ENCODE results near the gene AFTPH. TPM values are rescaled to one million over a fixed set of nuclear protein-coding genes. Genes with fewer than 3 reads are reported as not detected.
A peak's percentile ranks its signal among the peaks of the same experiment; 100 is the strongest.

AFTPH gene
- total RNA-seq, 1 donor from 2014 or later: 22.2 TPM

DNA sequence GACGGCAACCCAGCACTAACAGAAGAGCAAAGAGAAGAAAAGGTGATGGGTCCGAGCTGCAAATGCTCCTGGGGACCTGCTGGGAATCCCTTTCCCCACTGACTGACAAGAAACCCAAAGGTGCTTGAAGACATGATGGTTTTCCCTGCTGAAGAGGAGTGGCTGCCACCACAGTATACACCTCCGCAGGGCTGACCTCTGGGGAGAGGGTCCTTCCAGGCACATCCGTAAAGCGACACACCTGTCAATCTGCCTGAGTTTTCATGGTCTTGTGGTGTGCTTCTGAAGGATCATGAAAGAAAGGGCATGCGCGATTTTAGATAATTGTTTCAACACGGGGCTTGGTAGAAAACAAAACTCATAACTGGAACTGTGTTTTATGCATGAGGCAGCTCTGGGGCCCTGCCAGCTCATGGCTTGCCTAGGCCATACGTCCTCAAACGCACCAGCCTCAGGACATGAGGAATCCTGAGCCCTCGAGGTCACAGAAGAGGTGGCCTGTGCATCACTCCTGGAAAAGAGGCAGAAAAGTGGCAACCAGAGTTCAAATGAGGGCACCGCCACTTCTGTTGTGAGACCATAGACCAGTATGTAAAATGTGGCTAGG lies 77.8 kb downstream of the AFTPH start:
- Mint-ChIP-seq H3K36me3 (peaks cover 8% of the 10 kb centered on the region), H3K9me3 (peaks cover 16% of the 10 kb centered on the region), H3K4me3 (no peak overlapping the region), H3K27me3 (ENCODE audit: low read depth) (no peaks in the 10 kb centered on the region), H3K27ac (peak overlapping the region; percentile 91), H3K4me1 (peaks cover 63% of the 10 kb centered on the region)
- no peak for DNase-seq (ENCODE audit: low spot score in 2 of 2, unreplicated experiment in 2 of 2)
- TF ChIP-seq, protein P1, sequence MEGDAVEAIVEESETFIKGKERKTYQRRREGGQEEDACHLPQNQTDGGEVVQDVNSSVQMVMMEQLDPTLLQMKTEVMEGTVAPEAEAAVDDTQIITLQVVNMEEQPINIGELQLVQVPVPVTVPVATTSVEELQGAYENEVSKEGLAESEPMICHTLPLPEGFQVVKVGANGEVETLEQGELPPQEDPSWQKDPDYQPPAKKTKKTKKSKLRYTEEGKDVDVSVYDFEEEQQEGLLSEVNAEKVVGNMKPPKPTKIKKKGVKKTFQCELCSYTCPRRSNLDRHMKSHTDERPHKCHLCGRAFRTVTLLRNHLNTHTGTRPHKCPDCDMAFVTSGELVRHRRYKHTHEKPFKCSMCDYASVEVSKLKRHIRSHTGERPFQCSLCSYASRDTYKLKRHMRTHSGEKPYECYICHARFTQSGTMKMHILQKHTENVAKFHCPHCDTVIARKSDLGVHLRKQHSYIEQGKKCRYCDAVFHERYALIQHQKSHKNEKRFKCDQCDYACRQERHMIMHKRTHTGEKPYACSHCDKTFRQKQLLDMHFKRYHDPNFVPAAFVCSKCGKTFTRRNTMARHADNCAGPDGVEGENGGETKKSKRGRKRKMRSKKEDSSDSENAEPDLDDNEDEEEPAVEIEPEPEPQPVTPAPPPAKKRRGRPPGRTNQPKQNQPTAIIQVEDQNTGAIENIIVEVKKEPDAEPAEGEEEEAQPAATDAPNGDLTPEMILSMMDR (IDR thresholded peaks at IDR 0.05; ENCODE audit: unreplicated experiment): no peak

DNA sequence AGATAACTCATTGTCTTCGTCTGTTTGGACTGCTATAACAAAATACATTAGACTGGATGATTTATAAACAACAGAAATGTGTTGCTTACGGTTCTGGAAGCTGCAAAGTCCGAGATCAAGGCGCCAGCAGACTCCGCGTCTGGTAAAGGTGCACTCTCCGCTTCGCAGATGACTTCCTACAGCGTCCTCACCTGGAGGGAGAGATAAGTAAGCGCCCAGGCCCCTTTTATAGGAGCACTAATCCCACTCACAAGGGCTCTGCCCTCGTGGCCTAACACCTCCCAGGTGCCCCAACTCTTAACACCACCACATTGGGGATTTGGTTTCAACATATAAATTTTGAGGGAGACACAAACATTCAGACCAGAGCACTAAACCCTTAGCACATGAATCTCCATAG lies 78.3 kb downstream of the AFTPH start:
- H3K36me3 Mint-ChIP-seq: peaks cover 8% of the 10 kb centered on the region
- DNase-seq (ENCODE audit: low spot score in 2 of 2, unreplicated experiment in 2 of 2): no peak

DNA sequence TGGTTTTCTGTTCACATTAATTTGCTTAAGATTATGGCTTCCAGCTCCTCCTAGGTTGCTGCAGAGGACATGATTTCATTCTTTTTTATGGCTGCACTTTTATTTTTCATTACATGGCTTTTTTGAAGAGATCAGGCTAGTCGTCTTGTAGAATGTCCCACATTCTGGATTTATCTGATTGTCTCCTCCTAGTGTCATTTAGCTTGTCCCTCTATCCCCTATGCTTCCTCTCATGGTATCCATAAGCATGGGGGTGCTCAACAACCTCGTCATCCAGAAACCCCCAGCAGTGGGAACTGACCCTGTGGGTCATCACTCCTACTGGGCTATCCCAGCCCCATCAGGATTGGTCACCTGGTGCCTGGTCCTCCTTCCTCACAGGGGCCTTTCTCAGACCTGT lies 80.0 kb downstream of the AFTPH start:
- peak overlapping the region; percentile 83 for H3K27ac Mint-ChIP-seq
- no peaks in the 10 kb centered on the region for H3K27me3 Mint-ChIP-seq (ENCODE audit: low read depth)
- H3K36me3 Mint-ChIP-seq: peaks cover 8% of the 10 kb centered on the region
- no peak for DNase-seq (ENCODE audit: low spot score in 2 of 2, unreplicated experiment in 2 of 2)
- TF ChIP-seq, protein P1 (IDR thresholded peaks at IDR 0.05; ENCODE audit: unreplicated experiment): no peak
- H3K4me3 Mint-ChIP-seq: no peak overlapping the region
- peaks cover 70% of the 10 kb centered on the region for H3K4me1 Mint-ChIP-seq
- H3K9me3 Mint-ChIP-seq: peaks cover 16% of the 10 kb centered on the region

More for the DNA sequence above, 78.3 kb downstream of the AFTPH start:
- TF ChIP-seq, protein P1 (IDR thresholded peaks at IDR 0.05; ENCODE audit: unreplicated experiment): no peak
- H3K27ac Mint-ChIP-seq: peak overlapping the region; percentile 61
- H3K27me3 Mint-ChIP-seq (ENCODE audit: low read depth): no peaks in the 10 kb centered on the region
- peaks cover 16% of the 10 kb centered on the region for H3K9me3 Mint-ChIP-seq
- peaks cover 66% of the 10 kb centered on the region for H3K4me1 Mint-ChIP-seq
- H3K4me3 Mint-ChIP-seq: no peak overlapping the region

DNA sequence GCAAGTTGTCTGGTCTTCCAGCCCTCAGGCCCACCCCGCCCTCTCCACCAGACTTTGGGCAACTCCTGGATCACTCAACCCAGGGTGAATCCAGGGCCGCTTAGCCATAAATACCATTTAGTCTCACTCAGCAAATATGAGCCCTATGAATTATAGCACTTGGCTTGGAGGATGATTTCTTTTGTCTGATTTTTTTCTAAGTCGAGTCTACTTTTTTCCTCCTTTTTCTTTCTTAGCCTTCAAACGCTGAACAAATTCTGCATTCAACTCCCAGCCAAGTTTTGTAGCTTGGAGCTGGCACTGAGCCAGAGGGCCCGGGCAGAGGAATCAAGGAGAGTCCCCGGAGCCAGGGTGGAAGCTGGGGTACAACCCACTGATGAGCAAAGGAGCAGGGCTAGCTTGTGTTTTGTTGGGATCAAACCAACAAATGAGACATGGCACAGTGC lies 80.9 kb downstream of the AFTPH start:
- Mint-ChIP-seq H3K27ac (peak overlapping the region; percentile 83), H3K27me3 (ENCODE audit: low read depth) (no peaks in the 10 kb centered on the region), H3K4me1 (peaks cover 66% of the 10 kb centered on the region), H3K4me3 (no peak overlapping the region), H3K36me3 (peaks cover 8% of the 10 kb centered on the region), H3K9me3 (peaks cover 16% of the 10 kb centered on the region)
- TF ChIP-seq, protein P1 (IDR thresholded peaks at IDR 0.05; ENCODE audit: unreplicated experiment): no peak
- peak in 1 of 2 experiments; percentile 75 for DNase-seq (ENCODE audit: low spot score in 2 of 2, unreplicated experiment in 2 of 2)

DNA sequence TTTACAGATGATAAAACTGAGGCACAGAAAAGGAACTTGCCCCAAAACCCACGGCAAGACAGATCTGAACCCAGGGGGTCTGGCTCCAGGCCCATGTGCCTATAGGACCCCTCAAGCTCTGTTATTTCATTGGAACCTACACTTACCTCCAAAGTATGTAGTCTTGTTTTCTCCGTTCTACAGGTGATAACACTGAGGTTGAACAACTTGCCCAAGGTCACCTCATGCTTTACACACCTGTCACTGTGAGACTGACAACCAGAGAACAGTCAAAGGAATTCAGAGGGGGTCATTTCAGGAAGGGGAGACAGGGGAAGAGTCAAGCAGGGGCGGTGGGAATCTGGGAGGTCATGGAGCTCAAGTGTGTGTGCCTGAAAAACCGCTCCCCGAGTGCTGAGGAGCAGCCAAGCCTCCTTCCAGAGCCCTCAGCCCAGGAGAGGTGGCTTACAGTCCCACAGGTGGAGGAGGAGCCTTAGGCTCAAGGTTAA lies 81.9 kb downstream of the AFTPH start:
- H3K27me3 Mint-ChIP-seq (ENCODE audit: low read depth): no peaks in the 10 kb centered on the region
- H3K9me3 Mint-ChIP-seq: peaks cover 16% of the 10 kb centered on the region
- H3K4me1 Mint-ChIP-seq: peaks cover 63% of the 10 kb centered on the region
- DNase-seq (ENCODE audit: low spot score in 2 of 2, unreplicated experiment in 2 of 2): no peak
- no peak overlapping the region for H3K4me3 Mint-ChIP-seq
- TF ChIP-seq, protein P1 (IDR thresholded peaks at IDR 0.05; ENCODE audit: unreplicated experiment): no peak
- H3K27ac Mint-ChIP-seq: peak overlapping the region; percentile 83
- H3K36me3 Mint-ChIP-seq: peaks cover 8% of the 10 kb centered on the region

Measured in mesothelial cell of epicardium (in vitro differentiated cells).